Lower leg skin (tissue), 4 donors: ENCODE measurements around the gene BIRC5. TPM values are rescaled to one million over a fixed set of nuclear protein-coding genes. Genes with fewer than 3 reads are reported as not detected.

ENCODE experiments used
- DNase-seq, 2 donors: peaks; one replicate each; pipeline ENCODE4 v3.0.0-alpha.2; 2019; ENCODE audit warnings: low spot score in 2 of 2
- H3K4me3 ChIP-seq: fragments of 200-600 bp; sonication (generic); 2 replicates; pipeline ENCODE4 v1.5.1; 2017; ENCODE audit warnings: mild to moderate bottlenecking, low read depth; ENCODE audit not compliant: poor library complexity, severe bottlenecking
- CTCF ChIP-seq, 3 donors: fragments of 450-650 bp; IDR thresholded peaks; one replicate each; pipeline ENCODE4 v1.5.1; 2016; ENCODE audit warnings: antibody characterized with exemption in 3 of 3, mild to moderate bottlenecking in 3 of 3, moderate library complexity in 2 of 3
- POLR2A ChIP-seq, 2 donors: fragments of 450-650 bp; IDR thresholded peaks; one replicate each; pipeline ENCODE4 v1.6.1; 2016 to 2017; ENCODE audit warnings: antibody characterized with exemption in 2 of 2, mild to moderate bottlenecking in 1 of 2, moderate library complexity in 1 of 2
- WGBS, 2 donors: methylation state at CpG; one replicate each; pipeline ENCODE4 v1.1.5; 2018; 5-methylcytosine and 5-hydroxymethylcytosine counted together
- intact Hi-C: fragments of 100-400 bp; cut with DNase I; formaldehyde crosslinking; loops from one replicate; pipeline ENCODE4 v1.15.0; 2023; ENCODE audit warnings: low total_unique reads
- total RNA-seq, 4 donors: library from RNA; depleted of rRNA; stranded (reverse); fragments of >200 nt; gene quantifications; one replicate each; pipeline ENCODE4 v1.1.0, GENCODE V29; 2016

Gene BIRC5
- total RNA-seq: 1 to 10 TPM; 1.8 to 6.7 (median 3.9) TPM

GRCh38 chr17:78214016-78214705 lies at the start of gene BIRC5:
TSS of gene BIRC5 (plus strand) at chr17:78214253. CDS start at chr17:78214317, 64 bp downstream.
- DNase-seq: peak; percentile 70 to 96
- H3K4me3 ChIP-seq: peak within 1 kb of the TSS; percentile 17
- WGBS, 2 donors: 2% methylated on average over 20 to 54 of the region's 60 CpGs
- intact Hi-C loops: loop anchor here (5.0 kb wide), 1 partner anchor 623 kb away; no protein-coding TSS in a partner anchor
- TF ChIP-seq CTCF (IDR thresholded peaks at IDR 0.05): no peak
- no peak for TF ChIP-seq POLR2A (IDR thresholded peaks at IDR 0.05)

- H3K4me3 ChIP-seq: no peak overlapping the region
- DNase-seq: no peak
- TF ChIP-seq CTCF (IDR thresholded peaks at IDR 0.05): no peak
- no peak for TF ChIP-seq POLR2A (IDR thresholded peaks at IDR 0.05)
- WGBS, 2 donors: 90 to 95% methylated on average over 15 to 16 of the region's 16 CpGs
- intact Hi-C loops: no loop called here
Observed at GRCh38 chr17:78164748-78165607, 49.1 kb upstream of the BIRC5 start.

- no peak for TF ChIP-seq CTCF (IDR thresholded peaks at IDR 0.05)
- TF ChIP-seq POLR2A (IDR thresholded peaks at IDR 0.05): no peak
- 64 to 68% methylated on average over 6 of the region's 6 CpGs for WGBS, 2 donors
- no peak for DNase-seq
- no peak overlapping the region for H3K4me3 ChIP-seq
- intact Hi-C loops: no loop called here
Observed at GRCh38 chr17:78166416-78166815, 47.6 kb upstream of the BIRC5 start.

GRCh38 chr17:78168242-78168902 lies 45.7 kb upstream of the BIRC5 start, which contains the start of gene SYNGR2:
TSS of gene SYNGR2 (plus strand) at chr17:78168581. CDS start at chr17:78168617, 36 bp downstream.
- WGBS, 2 donors: 0% methylated on average over 2 to 12 of the region's 84 CpGs
- intact Hi-C loops: no loop called here
- peak in 1 of 2 donors; percentile 96 for DNase-seq
- H3K4me3 ChIP-seq: peak within 1 kb of the TSS; percentile 73
- TF ChIP-seq CTCF (IDR thresholded peaks at IDR 0.05) (no peak), POLR2A (IDR thresholded peaks at IDR 0.05) (peak in 1 of 2 donors; percentile 55)

GRCh38 chr17:78168903-78169793 lies 44.9 kb upstream of the BIRC5 start:
- DNase-seq: no peak
- H3K4me3 ChIP-seq: peak overlapping the region; percentile 73
- intact Hi-C loops: no loop called here
- WGBS, 2 donors: 6 to 11% methylated on average over 10 to 24 of the region's 38 CpGs
- TF ChIP-seq CTCF (IDR thresholded peaks at IDR 0.05) (no peak), POLR2A (IDR thresholded peaks at IDR 0.05) (no peak)
